Hippocampal formation (tissue), 2 donors: Measurements from ENCODE around the gene GLB1L.
"Not testable (repeated sequence)": the region's sequence is repeated elsewhere in the genome, so short reads cannot be mapped to it uniquely, and the experiment has no call there.

Experiments
- DNase-seq, 2 donors: peaks; one replicate each; lab custom pipeline; 2025; lab: John Stamatoyannopoulos, UW

The GLB1L gene

GRCh38 chr2:219280651-219281050 lies 35.4 kb upstream of the GLB1L start:
- DNase-seq, result no peak

GRCh38 chr2:219279916-219280516 lies 34.8 kb upstream of the GLB1L start:
- no peak for DNase-seq

DNA sequence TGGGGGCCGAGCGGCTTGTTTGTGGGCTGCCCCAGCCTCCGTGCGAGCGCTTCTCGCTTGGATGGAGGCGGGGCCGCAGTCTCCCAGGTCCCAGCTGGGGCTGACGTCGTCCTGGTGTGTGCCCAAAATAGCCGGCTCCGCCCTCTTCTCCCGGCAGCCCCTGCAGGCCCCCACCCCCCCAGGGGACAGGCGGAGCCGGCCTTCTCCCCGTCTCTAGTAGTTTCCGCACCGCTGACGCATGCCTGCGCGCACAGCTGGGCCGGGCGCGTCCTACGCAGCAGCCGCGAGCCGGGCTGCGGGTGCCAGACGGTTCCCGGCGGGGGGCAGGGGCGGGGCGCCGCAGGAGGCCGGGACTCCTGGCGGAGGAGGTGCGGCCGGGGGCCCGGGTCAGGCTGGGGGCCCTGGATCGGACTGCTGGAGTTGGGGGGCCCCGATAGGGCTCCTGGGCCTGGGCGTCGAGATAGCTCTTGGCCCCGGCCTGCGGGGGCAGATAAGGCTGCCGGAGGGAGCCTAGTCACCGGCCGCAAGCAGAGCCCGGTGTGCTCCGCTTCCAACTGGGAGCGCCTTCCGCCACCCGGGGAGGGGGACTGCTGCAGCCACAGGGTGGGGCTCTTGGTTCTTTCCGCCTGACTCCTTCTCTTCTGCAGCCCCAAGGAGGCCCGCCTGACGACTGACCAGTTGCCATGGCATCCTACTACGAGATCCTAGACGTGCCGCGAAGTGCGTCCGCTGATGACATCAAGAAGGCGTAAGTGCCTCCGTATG lies 34.1 kb upstream of the GLB1L start, which contains the start of gene DNAJB2:
Gene DNAJB2, plus strand, starts transcription at position 216 of the 765 bp plus-strand sequence. Its CDS starts 468 bp downstream, at position 684.
- peak; percentile 96 to 98 for DNase-seq

DNA sequence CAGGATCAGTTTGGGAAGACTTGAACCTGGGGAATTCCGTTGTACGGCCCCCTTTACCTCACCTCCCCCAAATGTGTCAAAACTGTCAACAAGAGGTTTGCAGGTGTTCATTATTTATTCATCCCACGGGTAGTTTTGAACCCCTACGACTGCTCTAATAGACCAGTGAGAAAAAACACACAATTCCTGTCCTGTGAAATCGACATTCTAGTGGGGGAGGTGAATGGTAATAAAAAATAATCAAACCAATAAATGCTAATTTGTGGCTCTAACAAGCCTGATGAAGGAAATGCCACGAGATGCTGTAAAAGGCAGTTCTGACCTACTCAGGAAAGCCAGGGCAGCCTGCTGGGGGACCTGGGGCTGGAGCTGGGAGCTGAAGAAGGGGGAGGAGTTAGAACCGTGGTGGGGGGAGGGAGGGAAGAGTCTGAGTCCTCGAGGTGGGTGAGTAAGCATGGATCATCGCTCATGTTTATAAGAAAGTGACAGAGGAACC lies 33.5 kb upstream of the GLB1L start:
- DNase-seq, result no peak

- DNase-seq, result peak; percentile 79 to 81
Observed at GRCh38 chr2:219277703-219278654, 32.7 kb upstream of the GLB1L start.

DNA sequence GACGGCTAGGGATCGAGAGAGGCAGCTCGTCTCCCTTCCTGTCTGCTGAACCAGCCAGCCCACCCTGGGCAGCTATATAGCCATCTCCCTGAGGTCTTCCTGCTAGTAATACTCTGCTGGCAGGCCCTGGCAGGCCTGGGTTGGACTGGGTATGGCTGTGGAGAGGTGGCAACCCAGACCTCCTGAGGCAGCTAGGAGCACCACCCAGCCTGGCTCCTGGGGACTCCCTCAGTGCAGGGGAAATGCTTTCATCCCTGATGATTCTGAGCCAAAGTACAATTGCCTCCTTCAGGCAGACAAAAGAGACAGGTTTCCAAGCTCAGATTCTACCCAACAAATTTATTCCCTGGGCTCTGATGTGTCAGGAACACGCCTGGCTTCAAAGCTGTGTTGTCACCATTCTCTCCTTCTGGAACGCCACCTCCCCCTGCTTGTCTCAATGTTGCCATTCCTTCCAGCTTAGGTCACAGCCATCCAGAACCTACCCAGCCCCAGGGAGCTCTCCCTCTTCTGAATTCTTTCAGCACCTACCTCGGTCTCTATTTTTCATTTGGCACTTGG lies 29.2 kb upstream of the GLB1L start:
- no peak for DNase-seq

DNA sequence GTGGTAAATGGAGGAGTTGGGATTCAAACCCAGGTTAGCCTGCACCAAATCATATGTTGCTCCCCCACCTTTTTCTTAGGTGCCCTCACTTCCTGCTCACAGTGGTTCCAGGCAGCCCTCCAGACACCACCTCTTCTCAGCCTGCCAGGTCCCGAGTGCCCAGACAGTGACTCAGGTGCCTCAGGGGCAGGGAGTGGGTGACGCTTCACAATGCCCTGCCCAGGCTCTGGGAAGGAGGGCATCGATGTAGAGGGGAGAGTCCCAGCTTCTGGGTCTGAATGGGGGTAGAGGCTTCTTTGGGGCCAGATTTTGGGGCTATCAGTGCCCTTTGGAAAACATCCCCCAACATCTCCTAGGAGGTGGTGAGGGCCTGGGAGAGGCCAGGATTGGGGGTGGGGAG lies 28.7 kb upstream of the GLB1L start:
- no peak for DNase-seq

DNA sequence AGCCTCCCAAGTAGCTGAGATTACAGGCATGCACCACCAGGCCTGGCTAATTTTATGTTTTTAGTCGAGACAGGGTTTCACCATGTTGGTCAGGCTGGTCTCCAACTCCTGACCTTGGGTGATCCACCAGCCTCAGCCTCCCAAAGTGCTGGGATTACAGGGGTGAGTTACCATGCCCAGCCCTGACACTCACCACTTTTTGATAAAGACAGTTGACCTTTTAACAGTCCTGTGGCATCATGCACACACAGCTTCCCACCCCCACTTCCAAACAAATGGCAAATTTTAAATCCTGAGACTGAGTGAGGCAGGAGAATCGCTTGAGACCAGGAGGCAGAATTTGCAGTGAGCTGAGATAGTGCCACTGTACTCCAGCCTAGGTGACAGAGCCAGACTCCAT lies 27.8 kb upstream of the GLB1L start:
- no peak for DNase-seq

GRCh38 chr2:219272356-219272755 lies 27.1 kb upstream of the GLB1L start:
- DNase-seq, result no peak

DNA sequence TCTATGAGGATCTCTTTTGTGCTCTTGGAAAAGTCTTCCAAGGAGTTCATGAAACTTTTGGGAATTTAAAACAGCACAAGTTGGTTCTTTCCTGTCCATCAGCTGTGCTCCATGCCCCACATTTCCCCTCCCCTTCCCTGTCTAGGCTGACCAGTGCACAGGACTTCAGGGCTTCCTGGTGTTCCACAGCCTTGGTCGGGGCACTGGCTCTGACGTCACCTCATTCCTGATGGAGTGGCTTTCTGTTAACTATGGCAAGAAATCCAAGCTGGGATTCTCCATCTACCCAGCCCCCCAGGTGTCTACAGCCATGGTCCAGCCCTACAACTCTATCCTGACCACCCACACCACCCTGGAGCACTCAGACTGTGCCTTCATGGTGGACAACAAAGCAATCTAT lies 25.8 kb upstream of the GLB1L start:
- no peak for DNase-seq

DNA sequence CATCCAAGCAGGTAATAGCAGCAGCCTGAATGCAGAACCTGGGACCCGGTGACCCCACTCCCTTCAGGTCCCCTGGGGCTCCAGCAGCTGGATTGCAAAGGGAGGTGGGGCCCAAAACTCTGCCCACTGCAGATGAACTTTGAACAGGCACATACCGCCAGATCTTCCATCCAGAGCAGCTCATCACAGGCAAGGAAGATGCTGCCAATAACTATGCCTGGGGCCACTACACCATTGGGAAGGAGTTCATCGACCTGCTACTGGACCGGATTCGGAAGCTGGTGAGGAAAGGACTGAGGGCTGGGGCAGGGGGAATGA lies 24.8 kb upstream of the GLB1L start:
- DNase-seq, result no peak

- no peak for DNase-seq
Observed at GRCh38 chr2:219269362-219270054, 24.3 kb upstream of the GLB1L start.

DNA sequence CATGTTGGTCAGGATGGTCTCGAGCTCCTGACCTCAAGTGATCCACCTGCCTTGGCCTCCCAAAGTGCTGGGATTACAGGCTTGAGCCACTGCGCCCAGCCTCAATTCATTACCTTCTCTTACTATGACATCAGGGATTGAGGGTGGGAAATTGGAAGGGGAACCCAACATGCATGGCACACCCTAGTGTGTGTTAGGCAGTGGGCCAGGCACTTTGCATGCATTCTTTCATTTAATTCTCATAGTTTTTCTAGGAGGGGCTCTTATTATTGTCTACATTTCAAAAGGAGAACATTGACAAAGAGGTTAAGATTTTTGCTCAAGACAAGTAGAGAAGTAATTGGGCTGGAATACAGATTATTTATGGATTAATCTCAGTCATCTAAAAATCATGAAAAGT lies 23.1 kb upstream of the GLB1L start:
- no peak for DNase-seq

DNA sequence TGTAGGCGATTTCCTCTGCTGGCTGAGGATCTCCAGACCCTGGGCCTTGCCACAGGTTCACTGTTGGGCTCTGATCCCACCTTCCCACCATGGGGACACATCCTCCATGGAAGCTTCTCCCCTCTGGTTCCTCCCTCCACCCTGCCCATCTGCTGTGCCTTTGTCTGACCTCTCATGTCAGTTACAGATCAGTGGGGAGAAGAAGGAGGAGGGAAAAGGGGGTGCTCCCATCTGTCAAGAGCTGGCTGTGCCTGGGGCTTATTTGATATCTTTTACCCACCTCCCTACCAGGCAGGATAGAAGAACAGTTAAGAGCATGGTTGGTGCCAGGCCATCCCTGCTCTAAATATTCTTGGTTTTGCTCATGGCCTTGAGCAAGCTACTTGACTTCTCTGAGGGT lies 21.6 kb upstream of the GLB1L start:
- DNase-seq, result no peak

- no peak for DNase-seq
Observed at GRCh38 chr2:219266232-219266631, 21.0 kb upstream of the GLB1L start.

- no peak for DNase-seq
Observed at GRCh38 chr2:219261024-219261855, 16.0 kb upstream of the GLB1L start.

GRCh38 chr2:219258942-219259341 lies 13.7 kb upstream of the GLB1L start:
- DNase-seq, result not testable (repeated sequence)

- DNase-seq, result no peak
Observed at GRCh38 chr2:219254590-219255201, 9.5 kb upstream of the GLB1L start.

DNA sequence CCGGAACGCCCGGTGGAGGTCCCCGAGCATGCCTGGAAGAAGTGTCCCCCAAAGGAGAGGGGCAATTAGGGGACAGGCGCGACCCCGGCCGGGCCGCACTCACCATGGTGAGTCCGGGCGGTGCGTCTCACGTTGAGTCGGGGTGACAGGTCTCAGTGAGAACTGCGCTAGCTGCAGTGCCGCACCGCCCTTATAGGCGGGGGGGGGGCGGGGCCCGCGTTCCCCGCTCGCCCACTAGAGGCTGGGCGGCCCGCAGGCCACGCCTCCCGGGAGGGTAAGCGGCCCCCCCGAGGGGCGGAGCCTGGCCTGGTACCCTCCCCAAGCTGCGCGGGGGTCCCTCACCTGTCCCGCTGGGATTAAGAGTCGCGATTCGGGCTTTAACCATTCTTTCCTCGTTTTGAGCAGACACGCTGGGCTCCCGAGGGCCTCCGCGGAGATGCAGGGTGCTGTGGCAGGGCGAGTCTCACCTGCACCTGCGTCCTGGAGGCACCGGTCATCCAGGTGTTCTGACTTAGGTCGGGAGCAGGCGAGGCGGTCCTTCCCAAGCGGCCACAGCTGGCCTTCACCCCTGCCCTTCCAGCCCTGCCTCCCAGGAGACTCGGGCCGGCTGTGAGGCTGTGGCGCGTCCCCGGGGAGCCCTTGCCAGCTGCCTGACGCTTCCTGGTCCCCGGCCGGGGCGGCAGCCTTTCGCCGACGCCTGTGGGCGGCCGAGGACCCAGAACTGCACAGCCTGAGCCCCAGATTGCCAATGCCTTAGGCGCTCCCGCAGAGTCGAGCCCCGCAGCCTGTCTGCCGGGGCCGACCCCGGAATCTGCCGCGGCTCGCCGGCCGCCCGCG lies 8.7 kb upstream of the GLB1L start, which contains the start of gene TUBA4A:
Gene TUBA4A, minus strand, starts transcription at position 166 of the 837 bp plus-strand sequence. Its CDS starts 60 bp downstream, at position 106.
- DNase-seq, result peak; percentile 71 to 72
